Activated T-cell treated with anti-CD3 and anti-CD28 coated beads for 48 hours (primary cell): Measurements from ENCODE around the gene ANKRD18B.
"Not testable (repeated sequence)": the region's sequence is repeated elsewhere in the genome, so short reads cannot be mapped to it uniquely, and the experiment has no call there.

Experiments
- DNase-seq: peaks from one replicate; pipeline ENCODE4 v3.0.0-alpha.2; 2020; ENCODE audit warnings: low read depth

Gene ANKRD18B

DNA sequence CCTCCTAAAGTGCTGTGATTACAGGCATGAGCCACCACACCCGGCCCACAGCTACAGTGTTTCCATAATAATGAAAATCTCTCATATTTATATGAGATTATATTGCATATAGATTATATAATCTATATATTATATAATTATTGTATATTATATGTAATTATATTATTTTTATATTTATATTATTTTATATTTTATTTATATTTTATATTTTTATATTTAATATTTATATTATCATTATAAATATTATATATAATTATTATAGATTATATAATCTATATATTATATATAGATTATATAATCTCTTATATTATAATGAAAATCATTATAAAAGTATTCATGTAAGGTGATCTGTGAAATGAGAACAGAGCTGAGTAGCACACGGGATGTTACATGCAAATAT lies 11.5 kb downstream of the ANKRD18B start:
- no peak for DNase-seq

DNA sequence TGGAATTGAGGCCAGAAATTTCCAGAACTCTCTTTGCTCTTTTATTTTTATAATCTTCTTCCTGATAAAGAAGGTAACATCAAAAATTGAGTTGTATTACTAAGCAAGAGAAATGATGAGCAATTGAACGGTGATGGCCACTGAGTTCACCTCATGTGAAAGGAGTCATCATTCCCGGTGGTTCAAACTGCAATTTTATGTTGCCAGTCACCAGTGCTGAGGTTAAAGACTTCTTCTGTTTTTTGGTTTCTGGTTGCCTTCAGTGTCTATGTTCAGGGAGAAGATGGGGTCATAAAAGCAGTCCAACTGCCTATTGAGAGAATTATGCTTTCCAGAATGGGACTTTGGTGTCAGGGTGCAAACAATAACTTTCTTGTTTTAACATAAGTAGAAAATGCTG lies 19.4 kb downstream of the ANKRD18B start:
- not testable (repeated sequence) for DNase-seq

GRCh38 chr9:33545715-33546114 lies 21.7 kb downstream of the ANKRD18B start:
- DNase-seq, result not testable (repeated sequence)

DNA sequence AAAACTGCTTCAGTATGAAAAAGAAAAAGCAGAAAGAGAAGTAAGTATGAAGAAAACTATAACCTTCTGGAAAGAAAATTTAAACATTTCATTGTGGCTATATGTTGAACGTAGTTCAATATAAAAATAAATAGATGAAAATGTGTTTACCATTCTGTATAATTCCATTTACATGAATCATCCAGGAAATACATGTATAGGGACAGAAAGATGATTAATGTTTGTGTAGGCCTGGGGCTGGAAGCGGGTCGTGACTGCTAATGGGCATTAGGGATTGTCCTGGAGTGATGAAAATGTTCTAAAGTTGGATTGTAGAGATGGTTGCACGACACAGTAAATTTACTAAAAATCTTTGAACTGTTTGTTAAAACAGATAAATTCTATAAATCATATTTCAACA lies 24.8 kb downstream of the ANKRD18B start:
- DNase-seq, result not testable (repeated sequence)

GRCh38 chr9:33549418-33549817 lies 25.4 kb downstream of the ANKRD18B start:
- not testable (repeated sequence) for DNase-seq

GRCh38 chr9:33551183-33551582 lies 27.1 kb downstream of the ANKRD18B start:
- not testable (repeated sequence) for DNase-seq

- not testable (repeated sequence) for DNase-seq
These were observed 28.3 kb downstream of the ANKRD18B start for GRCh38 chr9:33552315-33552725.

DNA sequence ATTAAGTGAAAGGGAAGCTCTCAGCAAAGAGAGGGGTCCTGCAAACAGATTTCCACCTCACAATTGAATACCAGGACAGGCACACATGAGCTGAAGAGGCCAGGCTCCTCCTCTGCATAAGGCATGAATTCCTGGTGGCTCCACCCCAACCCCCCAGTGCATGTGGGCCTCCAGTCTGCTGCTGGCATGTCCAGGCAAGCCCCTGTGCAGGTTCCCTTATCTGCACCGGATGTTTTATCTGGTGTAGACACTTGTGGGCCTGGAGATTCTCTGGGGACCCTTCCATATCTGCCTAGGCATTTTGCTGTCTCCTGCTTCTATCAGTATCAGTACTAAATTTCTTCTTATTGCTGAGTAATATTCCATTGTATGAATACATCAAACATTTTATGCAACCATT lies 36.2 kb downstream of the ANKRD18B start:
- not testable (repeated sequence) for DNase-seq

DNA sequence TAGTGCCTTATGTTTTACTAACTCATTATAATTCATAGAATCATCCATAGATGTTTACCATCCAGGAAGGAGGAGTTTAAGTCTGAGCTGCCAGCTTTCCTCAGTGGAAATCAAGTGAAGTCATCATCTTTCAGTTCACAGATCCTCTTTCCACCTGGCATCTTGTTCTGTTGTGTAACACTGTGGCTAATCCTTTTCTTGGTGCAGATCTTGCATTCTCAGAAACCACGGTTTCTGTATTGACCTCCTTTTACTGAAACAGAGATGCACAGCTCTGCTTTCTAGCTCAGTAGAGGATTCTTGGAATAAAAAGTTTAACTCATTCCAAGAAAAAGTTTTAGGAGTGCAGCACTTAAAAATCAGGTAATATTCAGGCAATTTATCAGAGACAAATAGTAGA lies 38.1 kb downstream of the ANKRD18B start:
- DNase-seq, result not testable (repeated sequence)

GRCh38 chr9:33567776-33568175 lies 43.7 kb downstream of the ANKRD18B start:
- DNase-seq, result not testable (repeated sequence)

GRCh38 chr9:33577786-33578185 lies 53.7 kb downstream of the ANKRD18B start:
- DNase-seq, result not testable (repeated sequence)

DNA sequence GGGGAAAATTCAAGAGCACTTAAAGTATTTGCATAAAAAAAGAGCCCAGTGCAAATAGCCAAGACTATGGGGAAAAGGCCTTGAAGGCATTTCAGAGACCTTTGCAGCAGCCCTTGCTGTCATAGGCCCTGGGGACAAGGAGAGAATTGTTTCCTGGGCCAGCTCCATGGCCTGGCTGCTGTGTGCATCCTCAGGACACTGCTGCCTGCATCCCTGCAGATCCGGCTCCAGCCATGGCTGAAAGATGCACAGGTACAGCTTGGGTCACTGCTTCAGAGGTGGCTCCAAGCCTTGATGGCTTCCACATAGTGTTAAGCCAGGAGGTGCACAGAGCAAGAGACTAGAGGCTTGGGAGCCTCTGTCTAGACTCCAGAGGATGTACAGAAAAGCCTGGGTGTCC lies 55.9 kb downstream of the ANKRD18B start:
- not testable (repeated sequence) for DNase-seq

DNA sequence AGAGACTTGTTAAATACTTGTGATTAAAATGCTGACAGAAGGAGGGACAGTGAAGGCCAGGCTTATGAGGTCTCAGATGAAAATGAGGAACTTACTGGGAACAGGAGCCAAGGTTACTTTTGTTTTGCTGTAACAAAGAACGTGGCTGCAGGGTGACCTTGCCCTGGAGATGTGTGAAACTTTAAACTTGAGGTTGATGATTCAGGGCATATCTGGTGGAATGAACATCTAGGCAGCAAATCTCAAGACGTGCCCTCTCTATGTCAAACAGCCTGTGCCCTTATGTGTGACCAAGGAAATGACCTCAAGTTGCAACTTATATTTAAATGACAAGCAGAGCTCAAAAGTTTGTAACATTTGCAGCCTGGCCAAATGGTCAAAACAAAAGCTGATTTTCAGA lies 58.6 kb downstream of the ANKRD18B start:
- not testable (repeated sequence) for DNase-seq

- DNase-seq, result not testable (repeated sequence)
These were observed 62.1 kb downstream of the ANKRD18B start for GRCh38 chr9:33586128-33586527.

GRCh38 chr9:33587799-33588198 lies 63.7 kb downstream of the ANKRD18B start:
- not testable (repeated sequence) for DNase-seq

DNA sequence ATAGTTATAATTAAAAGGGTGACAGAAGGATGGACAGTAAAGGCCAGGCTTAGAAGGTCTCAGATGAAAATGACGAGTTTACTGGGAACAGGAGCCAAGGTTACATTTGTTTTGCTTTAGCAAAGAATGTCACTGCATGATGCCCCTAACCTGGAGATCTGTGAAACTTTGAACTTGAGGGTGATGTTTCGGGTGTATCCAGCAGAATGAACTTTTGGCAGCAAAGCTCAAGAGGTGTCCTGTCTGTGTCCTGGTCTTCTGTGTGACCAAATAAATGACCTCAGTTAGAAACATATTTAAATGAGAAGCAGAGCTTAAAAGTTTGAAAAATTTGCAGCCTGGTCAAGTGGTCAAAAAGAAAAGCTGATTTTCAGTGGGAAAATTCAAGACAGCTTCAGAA lies 64.8 kb downstream of the ANKRD18B start:
- not testable (repeated sequence) for DNase-seq

GRCh38 chr9:33590857-33591256 lies 66.8 kb downstream of the ANKRD18B start:
- not testable (repeated sequence) for DNase-seq

- DNase-seq, result not testable (repeated sequence)
These were observed 72.9 kb downstream of the ANKRD18B start for GRCh38 chr9:33596974-33597373.

GRCh38 chr9:33597386-33597785 lies 73.3 kb downstream of the ANKRD18B start:
- not testable (repeated sequence) for DNase-seq

DNA sequence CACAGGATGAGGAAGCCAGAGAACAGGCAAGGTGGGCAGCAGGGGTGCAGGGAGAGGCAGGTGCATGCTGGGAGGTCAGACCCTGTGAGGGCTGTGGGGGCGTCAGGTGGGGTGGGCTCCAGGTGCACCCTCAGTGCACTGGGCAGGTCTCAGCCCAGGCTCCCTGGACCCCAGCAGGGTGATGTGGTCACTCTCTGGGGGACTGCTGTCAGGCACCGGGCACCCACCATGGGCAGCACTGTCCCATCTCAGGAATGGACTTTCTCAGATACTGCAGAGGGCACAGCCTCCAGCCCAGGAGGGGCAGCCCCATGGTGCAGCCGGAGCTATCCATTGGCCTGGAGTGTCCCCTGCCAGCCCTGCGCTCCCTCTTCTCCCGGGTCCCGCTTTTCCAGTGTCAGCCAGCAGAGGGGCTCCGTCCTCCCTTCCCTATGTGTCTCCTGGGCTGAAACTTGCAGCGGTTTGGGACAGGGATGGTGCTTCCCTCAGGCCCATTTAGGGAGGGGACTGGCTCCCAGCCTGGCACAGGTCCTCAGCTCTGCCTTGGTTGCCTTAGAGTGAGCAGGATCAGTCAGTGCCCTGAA lies 74.8 kb downstream of the ANKRD18B start:
- DNase-seq, result not testable (repeated sequence)

- not testable (repeated sequence) for DNase-seq
These were observed 76.9 kb downstream of the ANKRD18B start for GRCh38 chr9:33600911-33601310.

GRCh38 chr9:33604249-33604648 lies 80.2 kb downstream of the ANKRD18B start:
- DNase-seq, result not testable (repeated sequence)

GRCh38 chr9:33604936-33605335 lies 80.9 kb downstream of the ANKRD18B start:
- not testable (repeated sequence) for DNase-seq

DNA sequence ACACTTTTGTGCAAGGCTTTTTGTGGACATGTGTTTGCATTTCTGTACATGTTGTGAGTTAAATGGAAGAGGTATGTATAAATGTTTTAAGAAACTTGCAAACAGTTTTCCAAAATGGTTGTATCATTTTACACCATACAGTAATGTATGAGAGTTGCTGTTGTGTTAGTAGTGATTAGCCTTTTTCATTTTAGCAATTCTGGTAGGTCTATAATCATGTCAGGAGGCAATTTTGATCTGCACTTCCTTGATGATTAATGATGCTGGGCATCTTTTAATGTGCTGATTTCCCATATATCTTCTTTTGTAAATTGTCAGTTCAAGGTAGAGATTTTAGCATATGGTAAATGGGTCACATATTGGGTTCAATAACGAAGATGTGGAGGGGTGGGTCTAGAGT lies 87.3 kb downstream of the ANKRD18B start:
- DNase-seq, result no peak
